ENCODE measurements around the gene KCNJ5. TPM values are rescaled to one million over a fixed set of nuclear protein-coding genes. Genes with fewer than 3 reads are reported as not detected.

Gene KCNJ5
- total RNA-seq, 1 donor = under 0.01 TPM

GRCh38 chr11:128898580-128899344 lies 7.6 kb downstream of the KCNJ5 start:
- no peak overlapping the region for H3K4me3 ChIP-seq (ENCODE audit: low read length)
- H3K27me3 ChIP-seq (ENCODE audit: insufficient read depth, low read length) = peaks cover 5% of the 10 kb centered on the region
- H3K4me1 ChIP-seq (ENCODE audit: insufficient read depth, low read length) = peaks cover 6% of the 10 kb centered on the region
- H3K9me3 ChIP-seq (ENCODE audit: low read depth, low read length) = no peaks in the 10 kb centered on the region

GRCh38 chr11:128900468-128900867 lies 9.3 kb downstream of the KCNJ5 start:
- H3K27me3 ChIP-seq (ENCODE audit: insufficient read depth, low read length) = peaks cover 8% of the 10 kb centered on the region

GRCh38 chr11:128901653-128902514 lies 10.7 kb downstream of the KCNJ5 start:
- peaks cover 29% of the 10 kb centered on the region for H3K4me1 ChIP-seq (ENCODE audit: insufficient read depth, low read length)
- H3K27me3 ChIP-seq (ENCODE audit: insufficient read depth, low read length) = peaks cover 11% of the 10 kb centered on the region
- H3K9me3 ChIP-seq (ENCODE audit: low read depth, low read length) = no peaks in the 10 kb centered on the region

More at GRCh38 chr11:128900468-128900867, 9.3 kb downstream of the KCNJ5 start:
- no peaks in the 10 kb centered on the region for H3K9me3 ChIP-seq (ENCODE audit: low read depth, low read length)
- peaks cover 19% of the 10 kb centered on the region for H3K4me1 ChIP-seq (ENCODE audit: insufficient read depth, low read length)
- H3K4me3 ChIP-seq (ENCODE audit: low read length) = no peak overlapping the region

GRCh38 chr11:128902515-128903066 lies 11.4 kb downstream of the KCNJ5 start:
- H3K9me3 ChIP-seq (ENCODE audit: low read depth, low read length) = no peaks in the 10 kb centered on the region
- peaks cover 14% of the 10 kb centered on the region for H3K27me3 ChIP-seq (ENCODE audit: insufficient read depth, low read length)
- H3K4me3 ChIP-seq (ENCODE audit: low read length) = no peak overlapping the region
- H3K4me1 ChIP-seq (ENCODE audit: insufficient read depth, low read length) = peaks cover 36% of the 10 kb centered on the region

More at GRCh38 chr11:128901653-128902514, 10.7 kb downstream of the KCNJ5 start:
- H3K4me3 ChIP-seq (ENCODE audit: low read length) = no peak overlapping the region

- Histone ChIP-seq H3K4me3 (ENCODE audit: low read length) (no peak overlapping the region), H3K27me3 (ENCODE audit: insufficient read depth, low read length) (peaks cover 17% of the 10 kb centered on the region), H3K9me3 (ENCODE audit: low read depth, low read length) (no peaks in the 10 kb centered on the region), H3K4me1 (ENCODE audit: insufficient read depth, low read length) (peaks cover 45% of the 10 kb centered on the region)
These were observed 12.3 kb downstream of the KCNJ5 start for GRCh38 chr11:128903248-128904061.

- Histone ChIP-seq H3K9me3 (ENCODE audit: low read depth, low read length) (no peaks in the 10 kb centered on the region), H3K27me3 (ENCODE audit: insufficient read depth, low read length) (peaks cover 23% of the 10 kb centered on the region), H3K4me1 (ENCODE audit: insufficient read depth, low read length) (peaks cover 53% of the 10 kb centered on the region), H3K4me3 (ENCODE audit: low read length) (no peak overlapping the region)
These were observed 13.1 kb downstream of the KCNJ5 start for GRCh38 chr11:128904303-128904655.

- peaks cover 55% of the 10 kb centered on the region for H3K4me1 ChIP-seq (ENCODE audit: insufficient read depth, low read length)
- H3K27me3 ChIP-seq (ENCODE audit: insufficient read depth, low read length) = peaks cover 27% of the 10 kb centered on the region
- peak overlapping the region; percentile 31 for H3K4me3 ChIP-seq (ENCODE audit: low read length)
These were observed 13.6 kb downstream of the KCNJ5 start for GRCh38 chr11:128904656-128905344.

GRCh38 chr11:128905345-128906184 lies 14.4 kb downstream of the KCNJ5 start:
- no peaks in the 10 kb centered on the region for H3K9me3 ChIP-seq (ENCODE audit: low read depth, low read length)
- peaks cover 55% of the 10 kb centered on the region for H3K4me1 ChIP-seq (ENCODE audit: insufficient read depth, low read length)
- peaks cover 27% of the 10 kb centered on the region for H3K27me3 ChIP-seq (ENCODE audit: insufficient read depth, low read length)
- H3K4me3 ChIP-seq (ENCODE audit: low read length) = peak overlapping the region; percentile 31

More at GRCh38 chr11:128904656-128905344, 13.6 kb downstream of the KCNJ5 start:
- no peaks in the 10 kb centered on the region for H3K9me3 ChIP-seq (ENCODE audit: low read depth, low read length)

- Histone ChIP-seq H3K4me1 (ENCODE audit: insufficient read depth, low read length) (peaks cover 55% of the 10 kb centered on the region), H3K27me3 (ENCODE audit: insufficient read depth, low read length) (peaks cover 27% of the 10 kb centered on the region), H3K4me3 (ENCODE audit: low read length) (no peak overlapping the region), H3K9me3 (ENCODE audit: low read depth, low read length) (no peaks in the 10 kb centered on the region)
These were observed 15.3 kb downstream of the KCNJ5 start for GRCh38 chr11:128906185-128907050.

GRCh38 chr11:128907585-128907984 lies 16.4 kb downstream of the KCNJ5 start:
- H3K27me3 ChIP-seq (ENCODE audit: insufficient read depth, low read length) = peaks cover 27% of the 10 kb centered on the region
- H3K4me3 ChIP-seq (ENCODE audit: low read length) = no peak overlapping the region
- H3K4me1 ChIP-seq (ENCODE audit: insufficient read depth, low read length) = peaks cover 55% of the 10 kb centered on the region

GRCh38 chr11:128908391-128909246 lies 17.5 kb downstream of the KCNJ5 start:
- peaks cover 50% of the 10 kb centered on the region for H3K4me1 ChIP-seq (ENCODE audit: insufficient read depth, low read length)
- H3K9me3 ChIP-seq (ENCODE audit: low read depth, low read length) = no peaks in the 10 kb centered on the region
- H3K27me3 ChIP-seq (ENCODE audit: insufficient read depth, low read length) = peaks cover 23% of the 10 kb centered on the region
- H3K4me3 ChIP-seq (ENCODE audit: low read length) = no peak overlapping the region

More at GRCh38 chr11:128907585-128907984, 16.4 kb downstream of the KCNJ5 start:
- no peaks in the 10 kb centered on the region for H3K9me3 ChIP-seq (ENCODE audit: low read depth, low read length)

Measured in mononuclear cell (primary cell).